H9 (cell line): Measurements from ENCODE around the gene ATP2C1. TPM values are rescaled to one million over a fixed set of nuclear protein-coding genes. Genes with fewer than 3 reads are reported as not detected.

Experiments
- DNase-seq: peaks from one replicate; pipeline ENCODE4 v3.0.0-alpha.2; 2017
- H2AFZ ChIP-seq: one replicate; pipeline ENCODE4 v1.6.1; 2013; ENCODE audit warnings: mild to moderate bottlenecking, low read length, control low read depth, moderate library complexity
- H2AK5ac ChIP-seq: 2 replicates; pipeline ENCODE4 v1.6.1; 2013; ENCODE audit warnings: low read length, control low read depth, mixed read lengths; ENCODE audit not compliant: insufficient read length
- H2BK120ac ChIP-seq: one replicate; pipeline ENCODE4 v1.6.1; 2013; ENCODE audit warnings: low read depth, mild to moderate bottlenecking, low read length, control low read depth, inconsistent platforms; ENCODE audit not compliant: poor library complexity, severe bottlenecking
- H2BK12ac ChIP-seq: 2 replicates; pipeline ENCODE4 v1.6.1; 2013; ENCODE audit warnings: low read length, control low read depth, mixed read lengths, low read depth; ENCODE audit not compliant: insufficient read length
- H2BK15ac ChIP-seq: 2 replicates; pipeline ENCODE4 v1.6.1; 2013; ENCODE audit warnings: low read depth, low read length, control low read depth
- H2BK20ac ChIP-seq: one replicate; pipeline ENCODE4 v1.6.1; 2013; ENCODE audit warnings: low read depth, mild to moderate bottlenecking, low read length, control low read depth, inconsistent platforms; ENCODE audit not compliant: poor library complexity, severe bottlenecking
- H2BK5ac ChIP-seq: 2 replicates; pipeline ENCODE4 v1.6.1; 2013; ENCODE audit warnings: low read length, control low read depth, mixed read lengths; ENCODE audit not compliant: insufficient read length
- H3K14ac ChIP-seq: 2 replicates; pipeline ENCODE4 v1.6.1; 2013; ENCODE audit warnings: low read length, control low read depth; ENCODE audit not compliant: insufficient read depth
- H3K18ac ChIP-seq: 2 replicates; pipeline ENCODE4 v1.6.1; 2013; ENCODE audit warnings: low read depth, mild to moderate bottlenecking, mixed read lengths, low read length, control low read depth; ENCODE audit not compliant: insufficient read length
- H3K23ac ChIP-seq: 2 replicates; pipeline ENCODE4 v1.6.1; 2013; ENCODE audit warnings: low read length, control low read depth, mixed read lengths, low read depth; ENCODE audit not compliant: insufficient read length
- H3K23me2 ChIP-seq: 2 replicates; pipeline ENCODE4 v1.6.1; 2013; ENCODE audit warnings: low read depth, mild to moderate bottlenecking, mixed read lengths, low read length, control low read depth; ENCODE audit not compliant: insufficient read length, poor library complexity, severe bottlenecking
- H3K27ac ChIP-seq: 2 replicates; pipeline ENCODE4 v1.5.1; 2013; ENCODE audit warnings: low read length, control low read depth, mixed read lengths, low read depth; ENCODE audit not compliant: insufficient read length
- H3K27me3 ChIP-seq: 2 replicates; pipeline ENCODE4 v1.6.1; 2013; ENCODE audit warnings: low read length, control low read depth, inconsistent platforms; ENCODE audit not compliant: insufficient read depth
- H3K4ac ChIP-seq: 2 replicates; pipeline ENCODE4 v1.6.1; 2013; ENCODE audit warnings: low read depth, mild to moderate bottlenecking, control low read depth, inconsistent platforms, low read length, moderate library complexity
- H3K4me1 ChIP-seq: 2 replicates; pipeline ENCODE4 v1.6.1; 2013; ENCODE audit warnings: low read length, control low read depth, inconsistent platforms; ENCODE audit not compliant: insufficient read depth
- H3K4me2 ChIP-seq: 2 replicates; pipeline ENCODE4 v1.6.1; 2013; ENCODE audit warnings: low read length, control low read depth, mixed read lengths; ENCODE audit not compliant: insufficient read length, insufficient read depth
- H3K56ac ChIP-seq: 2 replicates; pipeline ENCODE4 v1.6.1; 2013; ENCODE audit warnings: low read depth, mild to moderate bottlenecking, mixed read lengths, low read length, control low read depth; ENCODE audit not compliant: insufficient read length
- H3K79me1 ChIP-seq: 2 replicates; pipeline ENCODE4 v1.6.1; 2013; ENCODE audit warnings: low read depth, mild to moderate bottlenecking, moderate library complexity, low read length, control low read depth, inconsistent platforms; ENCODE audit not compliant: insufficient read depth, poor library complexity, severe bottlenecking
- H3K79me2 ChIP-seq: 2 replicates; pipeline ENCODE4 v1.6.1; 2013; ENCODE audit warnings: low read length, control low read depth, inconsistent platforms; ENCODE audit not compliant: insufficient read depth
- H3K9ac ChIP-seq: 2 replicates; pipeline ENCODE4 v1.6.1; 2013; ENCODE audit warnings: low read length, control low read depth, mixed read lengths; ENCODE audit not compliant: insufficient read length; ENCODE audit errors: extremely low read depth
- H3K9me3 ChIP-seq: one replicate; pipeline ENCODE4 v1.6.1; 2013; ENCODE audit warnings: low read depth, low read length, inconsistent platforms; ENCODE audit not compliant: control insufficient read depth
- H3T11ph ChIP-seq: one replicate; pipeline ENCODE4 v1.6.1; 2013; ENCODE audit warnings: mild to moderate bottlenecking, low read length, control low read depth, inconsistent platforms
- H4K20me1 ChIP-seq: one replicate; pipeline ENCODE4 v1.6.1; 2013; ENCODE audit not compliant: control insufficient read depth, insufficient read length, insufficient read depth
- H4K5ac ChIP-seq: 2 replicates; pipeline ENCODE4 v1.6.1; 2013; ENCODE audit warnings: low read depth, mild to moderate bottlenecking, mixed read lengths, low read length, control low read depth; ENCODE audit not compliant: insufficient read length
- H4K8ac ChIP-seq: replicated peaks from 2 replicates; pipeline ENCODE4 v1.6.1; 2013; ENCODE audit warnings: low read length, control low read depth, mixed read lengths, low read depth; ENCODE audit not compliant: insufficient read length
- H4K91ac ChIP-seq: 2 replicates; pipeline ENCODE4 v1.6.1; 2013; ENCODE audit warnings: low read depth, mild to moderate bottlenecking, moderate library complexity, mixed read lengths, low read length, control low read depth; ENCODE audit not compliant: insufficient read length
- H3K27ac Mint-ChIP-seq, 3 experiments: 2 replicates in 2 of 3; 3 replicates in 1 of 3; pipeline ENCODE4 v1.8.0; 2020 to 2021; ENCODE audit warnings: mixed read lengths in 3 of 3, mild to moderate bottlenecking in 1 of 3, moderate library complexity in 1 of 3
- H3K27me3 Mint-ChIP-seq: 2 replicates; pipeline ENCODE4 v1.8.0; 2021; ENCODE audit warnings: low read depth, mild to moderate bottlenecking, moderate library complexity, mixed read lengths
- H3K36me3 Mint-ChIP-seq, 3 experiments: 2 replicates in 2 of 3; 3 replicates in 1 of 3; pipeline ENCODE4 v1.8.0; 2020 to 2021; ENCODE audit warnings: low read depth in 3 of 3, mixed read lengths in 3 of 3; ENCODE audit not compliant: insufficient read depth in 1 of 3
- H3K4me1 Mint-ChIP-seq, 2 experiments: 2 replicates each; pipeline ENCODE4 v1.8.0; 2020; ENCODE audit warnings: mixed read lengths in 2 of 2
- H3K4me3 Mint-ChIP-seq, 2 experiments: 2 replicates in 1 of 2; 3 replicates in 1 of 2; pipeline ENCODE4 v1.8.0; 2020 to 2021; ENCODE audit warnings: mild to moderate bottlenecking in 2 of 2, mixed read lengths in 2 of 2, moderate library complexity in 1 of 2
- H3K9me3 Mint-ChIP-seq, 2 experiments: 2 replicates in 1 of 2; 3 replicates in 1 of 2; pipeline ENCODE4 v1.8.0; 2020; ENCODE audit warnings: mild to moderate bottlenecking in 2 of 2, mixed read lengths in 2 of 2, moderate library complexity in 1 of 2
- WGBS: extraction: QIAGEN DNeasy Blood & Tissue Kit; methylation state at CpG from one replicate; pipeline ENCODE4 v1.1.7; 2013; ENCODE audit warnings: missing lambda C conversion rate, low lambda C conversion rate, mixed read lengths; ENCODE audit not compliant: insufficient read length; ENCODE audit errors: extremely low coverage; 5-methylcytosine and 5-hydroxymethylcytosine counted together
- total RNA-seq: library from RNA; stranded (reverse); gene quantifications from 2 replicates; pipeline ENCODE4 v1.2.1, GENCODE V29; 2021
- TF ChIP-seq, protein P1 (sequence below): fragments of 200-600 bp; sonication (generic); conservative IDR thresholded peaks from 3 replicates; pipeline ENCODE4 v1.8.0; 2021; ENCODE audit warnings: antibody characterized with exemption, mild to moderate bottlenecking

The ATP2C1 gene
- total RNA-seq, 1 experiment from 2014 or later = 65.5 TPM

DNA sequence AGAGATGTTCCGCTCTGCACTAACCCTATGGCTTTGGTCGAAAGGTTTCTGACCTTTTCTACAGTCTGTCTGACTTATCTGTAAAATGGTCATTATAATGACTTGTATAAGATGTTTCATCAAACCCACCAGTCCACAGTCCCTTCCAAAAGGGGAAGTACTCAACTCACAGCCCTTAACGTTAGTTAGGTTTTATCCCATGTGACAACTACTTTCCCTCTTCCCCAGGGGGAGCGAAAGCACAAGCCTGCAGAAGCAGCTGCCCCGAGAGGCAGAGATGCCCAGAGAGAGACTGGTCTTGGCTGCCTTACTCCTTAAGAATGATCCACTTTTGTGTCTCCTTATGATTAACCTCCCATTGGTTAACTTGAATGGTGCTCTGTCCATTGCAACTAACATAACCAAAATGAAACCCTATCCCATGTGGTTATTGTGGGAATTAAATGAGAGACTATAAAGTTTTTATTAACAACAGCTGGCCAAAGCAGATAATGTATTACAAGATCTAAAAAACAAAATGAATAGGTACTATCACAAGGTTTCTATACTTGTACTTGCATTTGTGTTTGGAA lies 126.3 kb downstream of the ATP2C1 start:
- H2BK5ac ChIP-seq = no peak overlapping the region
- WGBS = no CpG with 5 or more reads among the region's 5 CpGs
- no peaks in the 10 kb centered on the region for H3K4me1 ChIP-seq

More for the DNA sequence above, 126.3 kb downstream of the ATP2C1 start:
- H3K27me3 Mint-ChIP-seq = no peaks in the 10 kb centered on the region
- H3K4me3 Mint-ChIP-seq = no peak overlapping the region
- H3K4ac ChIP-seq = no peak overlapping the region
- H3K9me3 Mint-ChIP-seq = no peaks in the 10 kb centered on the region
- no peak overlapping the region for H2BK12ac ChIP-seq
- H3K9ac ChIP-seq = no peak overlapping the region
- H3K4me2 ChIP-seq = no peak overlapping the region
- no peak for DNase-seq
- H2AFZ ChIP-seq = no peak overlapping the region
- no peak overlapping the region for H3K56ac ChIP-seq
- no peak overlapping the region for H4K5ac ChIP-seq
- no peaks in the 10 kb centered on the region for H3K9me3 ChIP-seq
- H3K27ac Mint-ChIP-seq = no peak overlapping the region
- H4K91ac ChIP-seq = no peak overlapping the region
- no peak overlapping the region for H4K8ac ChIP-seq
- no peak overlapping the region for H3T11ph ChIP-seq
- TF ChIP-seq, protein P1, sequence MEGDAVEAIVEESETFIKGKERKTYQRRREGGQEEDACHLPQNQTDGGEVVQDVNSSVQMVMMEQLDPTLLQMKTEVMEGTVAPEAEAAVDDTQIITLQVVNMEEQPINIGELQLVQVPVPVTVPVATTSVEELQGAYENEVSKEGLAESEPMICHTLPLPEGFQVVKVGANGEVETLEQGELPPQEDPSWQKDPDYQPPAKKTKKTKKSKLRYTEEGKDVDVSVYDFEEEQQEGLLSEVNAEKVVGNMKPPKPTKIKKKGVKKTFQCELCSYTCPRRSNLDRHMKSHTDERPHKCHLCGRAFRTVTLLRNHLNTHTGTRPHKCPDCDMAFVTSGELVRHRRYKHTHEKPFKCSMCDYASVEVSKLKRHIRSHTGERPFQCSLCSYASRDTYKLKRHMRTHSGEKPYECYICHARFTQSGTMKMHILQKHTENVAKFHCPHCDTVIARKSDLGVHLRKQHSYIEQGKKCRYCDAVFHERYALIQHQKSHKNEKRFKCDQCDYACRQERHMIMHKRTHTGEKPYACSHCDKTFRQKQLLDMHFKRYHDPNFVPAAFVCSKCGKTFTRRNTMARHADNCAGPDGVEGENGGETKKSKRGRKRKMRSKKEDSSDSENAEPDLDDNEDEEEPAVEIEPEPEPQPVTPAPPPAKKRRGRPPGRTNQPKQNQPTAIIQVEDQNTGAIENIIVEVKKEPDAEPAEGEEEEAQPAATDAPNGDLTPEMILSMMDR = no peak
- H3K79me1 ChIP-seq = no peaks in the 10 kb centered on the region
- H3K18ac ChIP-seq = no peak overlapping the region
- no peak overlapping the region for H3K23ac ChIP-seq
- no peak overlapping the region for H2BK120ac ChIP-seq
- peaks cover 4% of the 10 kb centered on the region in 2 experiments; a peak in 3 of 4 replicates for H3K4me1 Mint-ChIP-seq
- no peak overlapping the region for H3K27ac ChIP-seq
- H3K36me3 Mint-ChIP-seq = peaks cover 7 to 28% (median 28%) of the 10 kb centered on the region in 3 experiments; a peak in 6 of 7 replicates
- H2BK15ac ChIP-seq = no peak overlapping the region
- H3K23me2 ChIP-seq = no peaks in the 10 kb centered on the region
- H3K79me2 ChIP-seq = no peaks in the 10 kb centered on the region
- no peak overlapping the region for H2BK20ac ChIP-seq
- H4K20me1 ChIP-seq = no peaks in the 10 kb centered on the region
- H3K14ac ChIP-seq = no peak overlapping the region
- no peaks in the 10 kb centered on the region for H3K27me3 ChIP-seq
- H2AK5ac ChIP-seq = no peak overlapping the region
